NT2/D1 (cell line): ENCODE results near the gene TNK1.

Experiments used
- DNase-seq: peaks from one replicate; pipeline ENCODE4 v3.0.0-alpha.2; 2011; ENCODE audit warnings: low read depth, low spot score
- H3K27me3 ChIP-seq: 2 replicates; pipeline ENCODE4 v1.6.0; 2011; ENCODE audit warnings: mild to moderate bottlenecking; ENCODE audit not compliant: insufficient read length, insufficient read depth
- H3K36me3 ChIP-seq: 2 replicates; pipeline ENCODE4 v1.6.1; 2011; ENCODE audit warnings: mild to moderate bottlenecking, low read length, mixed read lengths; ENCODE audit not compliant: insufficient read depth, insufficient read length
- H3K4me1 ChIP-seq: 2 replicates; pipeline ENCODE4 v1.5.1; 2011; ENCODE audit not compliant: insufficient read depth, insufficient read length
- H3K4me3 ChIP-seq: 2 replicates; pipeline ENCODE4 v1.5.1; 2011; ENCODE audit warnings: low read depth; ENCODE audit not compliant: insufficient read length
- H3K9ac ChIP-seq: 2 replicates; pipeline ENCODE4 v1.6.0; 2011; ENCODE audit warnings: low read depth; ENCODE audit not compliant: insufficient read length
- H3K9me3 ChIP-seq: 2 replicates; pipeline ENCODE4 v1.5.1; 2011; ENCODE audit warnings: mild to moderate bottlenecking, low read length; ENCODE audit not compliant: insufficient read depth
- SUZ12 ChIP-seq: IDR thresholded peaks from 2 replicates; pipeline ENCODE4 v1.6.1; 2011; ENCODE audit not compliant: insufficient read length, insufficient read depth; ENCODE audit errors: extremely low read depth
- YY1 ChIP-seq: IDR thresholded peaks from 2 replicates; pipeline ENCODE4 v1.6.1; 2011; ENCODE audit not compliant: insufficient read length, insufficient read depth
- ZNF274 ChIP-seq: IDR thresholded peaks from 2 replicates; pipeline ENCODE4 v1.6.1; 2011; ENCODE audit warnings: mild to moderate bottlenecking, low read depth, low read length

Gene TNK1

DNA sequence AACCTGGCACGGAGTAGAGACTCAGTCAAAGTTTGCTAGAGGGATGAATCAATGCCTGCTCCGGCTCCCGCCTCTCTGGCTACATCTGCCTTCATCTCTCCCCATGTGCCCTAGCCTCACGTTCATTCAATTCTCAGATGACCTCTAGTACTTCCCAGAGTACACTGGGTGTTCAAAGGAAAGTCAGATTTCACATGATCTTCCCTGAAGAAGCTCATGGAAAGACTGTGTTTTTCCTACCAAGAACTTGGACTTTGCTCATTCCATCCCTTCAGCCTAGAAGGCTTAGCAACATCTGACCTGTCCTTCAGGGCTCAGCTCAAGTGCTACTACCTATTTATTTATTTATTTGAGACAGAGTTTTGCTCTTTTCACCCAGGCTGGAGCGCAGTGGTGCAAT lies 11.1 kb upstream of the TNK1 start:
- Histone ChIP-seq H3K27me3 (no peaks in the 10 kb centered on the region), H3K9ac (no peak overlapping the region), H3K4me1 (no peaks in the 10 kb centered on the region), H3K4me3 (no peak overlapping the region), H3K36me3 (no peaks in the 10 kb centered on the region), H3K9me3 (no peaks in the 10 kb centered on the region)
- TF ChIP-seq SUZ12 = no peak
- no peak for TF ChIP-seq ZNF274
- TF ChIP-seq YY1 = no peak
- no peak for DNase-seq

DNA sequence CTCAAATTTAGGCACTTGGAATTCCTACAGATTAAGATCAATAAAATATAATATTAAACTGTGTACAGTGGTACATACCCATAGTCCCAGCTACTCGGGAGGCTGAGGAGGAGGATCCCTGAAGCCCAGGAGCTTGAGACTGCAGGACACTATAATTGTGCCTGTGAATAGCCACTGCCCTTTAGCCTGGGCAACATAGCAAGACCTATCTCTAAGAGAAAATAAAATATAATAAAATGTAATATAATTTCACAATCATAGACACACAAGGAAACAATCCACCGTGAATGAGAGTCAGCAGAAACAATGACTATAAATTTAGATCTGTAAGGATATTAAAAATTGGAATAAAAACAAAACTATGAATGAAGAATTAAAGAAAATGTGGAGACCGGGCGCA lies 10.0 kb upstream of the TNK1 start:
- H3K36me3 ChIP-seq = no peaks in the 10 kb centered on the region
- no peak for TF ChIP-seq ZNF274
- TF ChIP-seq YY1 = no peak
- TF ChIP-seq SUZ12 = no peak
- no peaks in the 10 kb centered on the region for H3K4me1 ChIP-seq
- no peak overlapping the region for H3K4me3 ChIP-seq
- no peak for DNase-seq
- H3K9ac ChIP-seq = no peak overlapping the region
- H3K27me3 ChIP-seq = no peaks in the 10 kb centered on the region
- no peaks in the 10 kb centered on the region for H3K9me3 ChIP-seq

DNA sequence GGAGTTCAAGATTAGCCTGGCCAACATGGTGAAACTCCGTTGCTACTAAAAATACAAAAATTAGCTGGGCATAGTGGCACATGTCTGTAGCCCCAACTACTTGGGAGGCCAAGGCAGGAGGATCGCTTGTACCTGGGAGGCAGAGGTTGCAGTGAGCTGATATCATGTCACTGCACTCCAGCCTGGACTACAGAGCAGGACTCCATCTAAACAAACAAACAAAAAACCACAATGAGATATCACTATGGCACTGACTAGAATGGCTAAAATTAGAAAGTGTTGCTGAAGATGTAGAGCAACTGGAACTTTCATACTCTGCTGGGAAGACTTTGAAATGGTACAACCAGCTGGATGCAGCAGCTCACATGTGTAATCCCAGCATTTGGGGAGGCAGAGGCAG lies 6.5 kb upstream of the TNK1 start:
- no peaks in the 10 kb centered on the region for H3K4me1 ChIP-seq
- no peak for DNase-seq
- TF ChIP-seq ZNF274 (no peak), YY1 (no peak), SUZ12 (no peak)
- H3K9me3 ChIP-seq = peaks cover 4% of the 10 kb centered on the region; the same call in 1 of the 2 replicates
- H3K4me3 ChIP-seq = no peak overlapping the region
- H3K36me3 ChIP-seq = no peaks in the 10 kb centered on the region
- H3K9ac ChIP-seq = no peak overlapping the region
- H3K27me3 ChIP-seq = peaks cover 3% of the 10 kb centered on the region

DNA sequence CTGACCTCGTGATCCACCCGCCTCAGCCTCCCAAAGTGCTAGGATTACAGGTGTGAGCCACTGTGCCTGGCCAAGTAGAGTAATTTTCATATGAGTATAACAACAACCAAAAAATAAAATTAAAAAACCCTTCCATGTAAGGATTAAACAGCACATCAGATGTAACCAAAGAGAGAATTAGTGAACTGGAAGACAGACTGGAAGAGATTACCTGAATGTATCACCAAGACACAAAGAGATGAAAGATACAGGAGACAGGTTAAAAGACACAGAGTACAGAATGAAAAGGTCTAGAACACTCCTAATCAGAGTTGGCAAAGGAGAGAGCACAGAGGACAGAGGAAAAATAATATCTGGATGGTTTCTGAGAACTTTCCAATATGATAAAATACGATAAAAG lies 1.8 kb upstream of the TNK1 start:
- peaks cover 45% of the 10 kb centered on the region for H3K27me3 ChIP-seq
- peaks cover 20% of the 10 kb centered on the region for H3K4me1 ChIP-seq
- no peak overlapping the region for H3K4me3 ChIP-seq
- peaks cover 5% of the 10 kb centered on the region; the same call in 1 of the 2 replicates for H3K9me3 ChIP-seq
- no peaks in the 10 kb centered on the region for H3K36me3 ChIP-seq
- no peak overlapping the region for H3K9ac ChIP-seq
- DNase-seq = no peak
- TF ChIP-seq SUZ12 (no peak), ZNF274 (no peak), YY1 (no peak)

DNA sequence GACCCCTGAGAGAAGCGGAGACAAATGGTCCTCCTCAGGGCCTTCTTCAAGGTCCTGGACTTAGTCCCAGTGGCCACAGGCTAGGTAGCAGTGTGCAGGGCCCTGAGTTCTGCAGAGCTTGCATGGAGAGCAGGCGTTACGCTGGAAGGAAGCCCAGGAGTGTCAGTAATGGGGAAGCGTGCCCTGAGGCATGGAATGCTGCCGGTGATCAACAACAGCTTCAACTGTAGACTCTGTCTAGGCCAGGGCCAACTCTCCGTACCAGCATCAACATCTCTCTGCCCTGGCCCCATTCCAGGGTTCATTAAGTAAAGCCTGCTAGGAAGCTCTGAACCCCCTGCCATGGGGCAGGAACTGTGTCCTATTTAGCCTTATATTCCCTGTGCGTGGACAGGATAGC lies 568 bp upstream of the TNK1 start:
- peak overlapping the region; percentile 54 for H3K4me3 ChIP-seq
- H3K27me3 ChIP-seq = peaks cover 45% of the 10 kb centered on the region
- no peaks in the 10 kb centered on the region for H3K36me3 ChIP-seq
- peak overlapping the region; percentile 78 for H3K9ac ChIP-seq
- peaks cover 22% of the 10 kb centered on the region for H3K4me1 ChIP-seq
- peaks cover 5% of the 10 kb centered on the region; the same call in 1 of the 2 replicates for H3K9me3 ChIP-seq
- DNase-seq = no peak
- TF ChIP-seq SUZ12 = no peak
- no peak for TF ChIP-seq ZNF274
- TF ChIP-seq YY1 = no peak

DNA sequence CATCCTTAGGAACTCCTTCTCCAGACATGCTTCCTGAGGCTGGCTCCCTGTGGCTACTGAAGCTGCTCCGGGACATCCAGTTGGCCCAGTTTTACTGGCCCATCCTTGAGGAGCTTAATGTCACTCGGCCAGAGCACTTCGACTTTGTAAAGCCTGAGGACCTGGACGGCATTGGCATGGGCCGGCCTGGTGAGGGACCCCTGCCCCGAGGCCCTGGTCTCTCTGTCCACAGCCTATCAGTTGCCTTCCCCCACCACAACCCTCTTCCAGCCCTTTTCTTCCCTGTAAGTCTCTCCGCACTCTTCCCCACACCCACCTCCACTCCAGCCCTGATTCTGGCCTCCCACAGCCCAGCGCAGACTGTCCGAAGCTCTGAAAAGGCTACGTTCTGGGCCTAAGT lies 2.0 kb downstream of the TNK1 start:
- peaks cover 45% of the 10 kb centered on the region for H3K27me3 ChIP-seq
- no peak overlapping the region for H3K4me3 ChIP-seq
- H3K9me3 ChIP-seq = peaks cover 5% of the 10 kb centered on the region; the same call in 1 of the 2 replicates
- peaks cover 10% of the 10 kb centered on the region for H3K36me3 ChIP-seq
- no peak for DNase-seq
- H3K4me1 ChIP-seq = peaks cover 22% of the 10 kb centered on the region
- peak overlapping the region; percentile 42 for H3K9ac ChIP-seq
- no peak for TF ChIP-seq ZNF274
- no peak for TF ChIP-seq YY1
- TF ChIP-seq SUZ12 = no peak

DNA sequence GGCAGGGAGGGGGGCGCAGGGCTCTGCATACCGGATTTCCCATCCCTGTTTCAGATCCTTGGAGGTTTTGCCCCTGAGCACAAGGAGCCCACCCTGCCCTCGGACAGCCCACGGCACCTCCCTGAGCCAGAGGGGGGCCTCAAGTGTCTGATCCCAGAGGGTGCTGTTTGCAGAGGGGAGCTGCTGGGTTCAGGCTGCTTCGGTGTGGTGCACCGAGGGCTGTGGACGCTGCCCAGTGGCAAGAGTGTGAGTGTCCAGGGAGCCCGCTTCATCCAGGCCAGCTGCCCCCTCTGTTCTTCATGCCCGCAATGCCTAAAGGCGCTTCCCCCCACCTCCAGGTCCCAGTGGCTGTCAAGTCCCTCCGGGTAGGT lies 2.5 kb downstream of the TNK1 start:
- H3K4me1 ChIP-seq = peaks cover 22% of the 10 kb centered on the region
- H3K9me3 ChIP-seq = peaks cover 5% of the 10 kb centered on the region; the same call in 1 of the 2 replicates
- H3K4me3 ChIP-seq = no peak overlapping the region
- TF ChIP-seq ZNF274 (no peak), SUZ12 (no peak), YY1 (no peak)
- H3K27me3 ChIP-seq = peaks cover 45% of the 10 kb centered on the region
- peaks cover 14% of the 10 kb centered on the region for H3K36me3 ChIP-seq
- peak overlapping the region; percentile 57 for H3K9ac ChIP-seq
- DNase-seq = no peak
